ENCODE measurements around the gene ALKBH5. TPM values are rescaled to one million over a fixed set of nuclear protein-coding genes. Genes with fewer than 3 reads are reported as not detected.

Gene ALKBH5
- total and polyA plus RNA-seq, 9 of the 15 experiments (the other 6 are each of a cell fraction or from before 2014, with no cell fraction given): 11.4 to 70.0 (median 47.4) TPM

GRCh38 chr17:18225121-18225641, 41.6 kb downstream of the ALKBH5 start, which contains the start of gene LLGL1 (continued):
- TF ChIP-seq AFF4 (CRISPR knock-in tag; IDR thresholded peaks at IDR 0.05) (no peak), CBFB (CRISPR knock-in tag; IDR thresholded peaks at IDR 0.05) (no peak), PRDM10 (IDR thresholded peaks at IDR 0.05; ENCODE audit: partially characterized antibody) (no peak), ZNF395 (CRISPR knock-in tag; IDR thresholded peaks at IDR 0.05) (no peak; the same call in 1 of the 2 replicates), USF2 (CRISPR knock-in tag; IDR thresholded peaks at IDR 0.05) (no peak), XRCC3 (IDR thresholded peaks at IDR 0.05) (no peak), FOXK1 (CRISPR knock-in tag; IDR thresholded peaks at IDR 0.05; ENCODE audit: borderline replicate concordance) (no peak), ELK1 (CRISPR knock-in tag; IDR thresholded peaks at IDR 0.05) (no peak), MECOM (CRISPR knock-in tag; IDR thresholded peaks at IDR 0.05) (no peak), SLC30A9 (CRISPR knock-in tag; IDR thresholded peaks at IDR 0.05) (no peak), ZNF512 (tag; IDR thresholded peaks at IDR 0.05) (no peak), MEIS2 (IDR thresholded peaks at IDR 0.05; ENCODE audit: partially characterized antibody) (no peak), TRIM24 (IDR thresholded peaks at IDR 0.05) (no peak)
